CD4-positive, alpha-beta T cell treated with Interferon alpha-2 for 1 hour (primary cell): ENCODE measurements around the gene CCDC187.
"Not testable (repeated sequence)": the region's sequence is repeated elsewhere in the genome, so short reads cannot be mapped to it uniquely, and the experiment has no call there.

Experiments
- DNase-seq, 2 donors: peaks; one replicate each; pipeline ENCODE4 v3.0.0-alpha.2; 2020 to 2022

The CCDC187 gene

GRCh38 chr9:136326761-136327303 is 22.9 kb upstream of the CCDC187 start:
- DNase-seq = no peak

- DNase-seq = no peak
Observed at GRCh38 chr9:136326061-136326760, 22.3 kb upstream of the CCDC187 start.

- no peak for DNase-seq
Observed at GRCh38 chr9:136325358-136325757, 21.5 kb upstream of the CCDC187 start.

GRCh38 chr9:136324501-136325300 is 20.8 kb upstream of the CCDC187 start:
- no peak for DNase-seq

GRCh38 chr9:136323371-136323789 is 19.5 kb upstream of the CCDC187 start:
- DNase-seq = no peak

GRCh38 chr9:136322756-136323330 is 18.9 kb upstream of the CCDC187 start:
- no peak for DNase-seq

GRCh38 chr9:136321561-136321960 is 17.7 kb upstream of the CCDC187 start:
- DNase-seq = no peak

GRCh38 chr9:136320972-136321371 is 17.1 kb upstream of the CCDC187 start:
- not testable (repeated sequence) for DNase-seq

- not testable (repeated sequence) for DNase-seq
Observed at GRCh38 chr9:136319955-136320354, 16.1 kb upstream of the CCDC187 start.

- not testable (repeated sequence) for DNase-seq
Observed at GRCh38 chr9:136319244-136319643, 15.3 kb upstream of the CCDC187 start.

GRCh38 chr9:136318776-136319241 is 14.9 kb upstream of the CCDC187 start:
- DNase-seq = no peak

GRCh38 chr9:136318111-136318775 is 14.3 kb upstream of the CCDC187 start:
- no peak for DNase-seq

- no peak for DNase-seq
Observed at GRCh38 chr9:136317695-136318094, 13.8 kb upstream of the CCDC187 start.

GRCh38 chr9:136316896-136317676 is 13.2 kb upstream of the CCDC187 start:
- no peak for DNase-seq

GRCh38 chr9:136316271-136316751 is 12.4 kb upstream of the CCDC187 start:
- DNase-seq = peak; percentile 61 to 69

- DNase-seq = no peak
Observed at GRCh38 chr9:136314944-136315343, 11.1 kb upstream of the CCDC187 start.

GRCh38 chr9:136314056-136314416 is 10.1 kb upstream of the CCDC187 start:
- no peak for DNase-seq

GRCh38 chr9:136313111-136314055 is 9.5 kb upstream of the CCDC187 start:
- no peak for DNase-seq

- peak; percentile 37 to 51 for DNase-seq
Observed at GRCh38 chr9:136312436-136312835, 8.5 kb upstream of the CCDC187 start.

GRCh38 chr9:136312009-136312375 is 8.1 kb upstream of the CCDC187 start:
- DNase-seq = no peak
